HL-60/S4 (cell line): ENCODE data around the gene EXOC4.
"Not testable (repeated sequence)": the region's sequence is repeated elsewhere in the genome, so short reads cannot be mapped to it uniquely, and the experiment has no call there.

Experiments used
- in situ Hi-C: fragments of 300-500 bp; cut with MboI; formaldehyde crosslinking; loops from 2 replicates; pipeline ENCODE4 v1.14.3; 2022; ENCODE audit warnings: low sequenced_read_pairs

EXOC4 gene

DNA sequence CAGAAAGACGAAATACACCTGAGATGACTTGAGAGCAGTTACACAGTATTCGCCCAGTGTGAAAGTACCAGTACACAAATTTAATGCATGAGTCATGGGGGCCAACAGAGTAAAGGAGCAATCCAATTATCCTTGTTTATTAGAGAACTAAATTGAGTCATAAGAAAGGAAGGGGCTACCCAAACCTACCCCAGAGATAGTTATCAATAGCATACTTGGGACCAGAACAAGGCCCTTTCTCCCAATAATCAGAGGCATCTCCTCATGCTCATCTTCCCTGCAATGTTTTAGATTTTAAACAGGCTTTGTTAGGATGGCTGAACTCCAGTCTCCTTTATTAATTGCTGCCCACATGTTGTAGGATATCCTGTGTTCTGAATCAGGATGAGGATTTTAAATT lies 634.6 kb downstream of the EXOC4 start:
- in situ Hi-C loops, result no loop called here

DNA sequence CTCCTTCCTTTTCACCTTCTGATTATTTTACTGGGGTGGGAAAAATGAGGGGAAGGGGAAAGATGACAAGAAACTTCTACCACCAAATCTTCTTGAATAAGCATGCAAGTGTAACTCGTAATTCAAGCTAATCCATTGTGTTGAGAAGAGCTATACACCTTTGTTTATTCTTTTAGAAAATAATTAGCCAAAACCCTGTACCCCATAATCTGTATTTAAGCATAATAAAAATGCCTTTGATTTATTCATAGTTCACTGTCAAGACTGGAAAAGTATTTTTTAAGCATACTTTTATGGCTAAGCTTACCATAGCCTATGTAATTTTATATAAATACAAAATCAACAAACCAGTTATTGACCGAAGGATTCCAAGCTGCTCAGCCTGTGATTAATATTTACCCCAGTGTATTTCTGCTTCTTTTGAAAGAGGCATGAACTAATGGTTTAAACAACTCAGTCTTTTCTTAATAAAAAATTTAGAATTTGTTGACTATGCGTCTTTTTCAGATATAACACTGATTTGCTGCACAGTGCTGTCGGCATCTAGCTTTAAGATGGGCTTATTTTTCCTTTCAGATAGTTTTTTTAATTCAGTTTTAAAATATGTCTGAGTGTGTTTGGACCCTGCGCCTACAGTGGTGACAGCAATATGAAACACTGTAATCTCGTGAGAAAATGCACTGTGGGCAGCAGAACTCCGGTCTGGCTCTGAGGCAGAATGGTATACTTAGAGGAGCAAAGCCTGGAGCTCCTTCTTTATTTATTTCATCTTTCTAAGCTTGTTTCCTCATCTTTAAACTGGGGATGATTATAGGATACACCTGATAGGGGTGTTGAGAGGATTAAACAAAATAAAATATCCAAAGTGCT lies 635.4 kb downstream of the EXOC4 start:
- in situ Hi-C loops, result no loop called here

DNA sequence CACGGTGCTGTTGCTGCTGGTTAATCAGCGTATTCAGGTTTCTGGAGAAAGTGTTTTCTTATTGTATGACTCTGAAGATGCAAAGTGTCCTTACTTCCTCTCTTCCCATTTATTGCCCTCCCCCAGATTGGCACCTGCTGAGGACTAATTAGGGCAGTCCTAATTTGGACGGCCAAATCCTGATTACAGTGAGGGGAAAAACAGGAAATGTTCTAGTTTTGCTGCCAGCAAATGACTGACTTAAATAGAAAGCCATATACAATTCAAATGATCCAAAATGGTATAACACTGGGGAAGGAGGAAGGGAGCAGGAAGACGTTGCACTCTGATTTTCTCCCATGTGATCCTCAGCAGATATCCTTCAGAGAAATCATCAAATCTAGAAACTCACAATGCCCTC lies 651.9 kb downstream of the EXOC4 start:
- in situ Hi-C loops, result no loop called here

- in situ Hi-C loops, result not testable (repeated sequence)
These were observed 653.7 kb downstream of the EXOC4 start for GRCh38 chr7:133906553-133906952.

DNA sequence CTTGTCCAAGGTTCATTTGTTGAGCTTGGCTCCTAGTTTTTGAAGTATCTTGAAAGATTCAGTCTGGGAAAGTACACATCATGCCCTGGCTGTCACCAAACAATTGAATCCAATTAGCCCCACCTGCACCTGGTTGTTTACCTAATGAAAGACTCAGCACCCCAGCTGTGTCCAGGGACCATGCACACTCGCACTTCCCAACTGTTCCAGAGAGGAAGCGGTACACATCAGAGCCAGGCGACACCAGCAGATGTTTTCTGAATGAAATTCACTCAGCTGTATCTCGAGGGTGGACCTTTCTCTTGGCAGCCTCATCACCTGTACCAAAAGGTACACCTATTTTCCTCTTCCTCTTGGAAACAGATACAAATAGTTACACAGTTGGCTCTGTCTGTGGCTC lies 657.9 kb downstream of the EXOC4 start:
- in situ Hi-C loops, result no loop called here

DNA sequence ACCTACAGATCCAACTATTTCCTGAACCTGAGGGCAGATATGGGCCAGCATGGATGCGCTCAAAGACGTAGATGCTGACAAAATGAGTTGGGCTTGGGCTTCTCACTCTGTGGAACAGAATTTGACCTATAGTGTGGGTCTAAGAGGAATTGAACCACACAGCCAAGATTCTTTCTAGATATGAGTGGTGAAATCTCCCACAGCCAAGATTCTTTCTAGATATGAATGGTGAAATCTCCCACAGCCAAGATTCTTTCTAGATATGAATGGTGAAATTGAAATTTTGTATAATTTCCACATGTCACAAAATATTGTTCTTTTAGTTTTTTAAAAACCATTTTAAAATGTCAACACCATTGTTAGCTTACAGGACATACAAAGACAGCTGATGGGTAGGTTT lies 658.8 kb downstream of the EXOC4 start:
- in situ Hi-C loops, result no loop called here

- in situ Hi-C loops, result no loop called here
These were observed 660.2 kb downstream of the EXOC4 start for GRCh38 chr7:133912916-133913697.

GRCh38 chr7:133916621-133917020 lies 663.7 kb downstream of the EXOC4 start:
- in situ Hi-C loops, result no loop called here

DNA sequence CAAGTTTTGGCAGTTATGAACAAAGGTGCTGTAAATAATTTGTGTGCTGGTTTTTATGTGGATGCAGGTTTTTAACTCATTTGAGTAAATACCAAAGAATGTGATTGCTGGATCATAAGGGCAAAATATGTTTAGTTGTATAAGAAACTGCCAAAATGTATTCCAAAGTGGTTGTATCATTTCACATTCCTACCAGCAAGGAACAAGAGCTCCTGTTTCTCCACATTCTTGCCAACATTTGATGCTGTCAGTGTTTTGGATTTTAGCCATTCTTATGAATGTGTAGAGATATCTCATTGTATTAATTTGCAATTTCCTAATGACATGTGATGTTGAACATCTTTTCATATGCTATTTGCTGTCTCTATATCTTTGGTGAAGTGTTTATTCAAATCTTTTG lies 666.9 kb downstream of the EXOC4 start:
- in situ Hi-C loops, result no loop called here

DNA sequence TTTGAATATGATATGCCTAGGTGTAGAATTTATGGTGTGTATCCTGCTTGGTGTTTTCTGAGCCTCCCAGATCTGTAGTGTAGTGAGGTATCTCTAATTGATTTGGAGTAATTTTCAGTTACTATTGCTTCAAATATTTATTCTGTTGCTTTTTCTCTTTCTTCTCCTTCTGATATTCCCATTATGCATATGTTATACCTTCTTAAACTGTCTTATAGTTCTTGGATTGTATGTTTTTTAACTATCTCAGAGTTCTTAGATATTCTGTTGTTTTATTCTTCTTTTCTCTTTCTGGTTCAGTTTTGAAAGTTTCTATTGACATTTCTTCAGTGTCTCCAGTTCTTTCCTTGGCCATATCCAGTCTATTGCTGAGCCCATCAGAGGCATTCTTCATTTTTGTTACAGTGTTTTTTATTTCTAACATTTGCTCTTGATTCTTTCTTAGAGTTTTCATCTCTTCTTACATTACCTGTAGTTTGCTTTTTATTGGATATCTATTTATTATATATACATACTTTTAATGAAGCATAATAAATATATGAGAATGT lies 668.8 kb downstream of the EXOC4 start:
- in situ Hi-C loops, result no loop called here

DNA sequence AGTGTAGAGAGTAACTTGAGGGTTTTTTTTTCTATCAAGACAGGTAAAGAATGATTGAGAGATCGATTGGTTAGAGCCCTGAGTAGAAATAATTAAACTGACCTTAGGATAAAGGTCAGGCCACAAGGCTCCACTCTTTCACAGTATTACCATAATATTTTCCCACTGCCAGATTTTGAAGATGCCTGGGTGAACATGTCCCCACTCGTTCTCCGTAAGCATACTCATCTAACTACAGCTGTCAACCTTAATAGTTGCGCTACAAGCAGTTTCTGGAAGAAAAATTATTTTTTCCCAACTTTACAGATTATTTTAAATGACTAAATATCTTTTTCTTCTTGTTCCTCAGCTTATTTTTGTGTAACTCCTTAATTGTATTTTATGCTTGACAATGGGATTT lies 671.1 kb downstream of the EXOC4 start:
- in situ Hi-C loops, result no loop called here

DNA sequence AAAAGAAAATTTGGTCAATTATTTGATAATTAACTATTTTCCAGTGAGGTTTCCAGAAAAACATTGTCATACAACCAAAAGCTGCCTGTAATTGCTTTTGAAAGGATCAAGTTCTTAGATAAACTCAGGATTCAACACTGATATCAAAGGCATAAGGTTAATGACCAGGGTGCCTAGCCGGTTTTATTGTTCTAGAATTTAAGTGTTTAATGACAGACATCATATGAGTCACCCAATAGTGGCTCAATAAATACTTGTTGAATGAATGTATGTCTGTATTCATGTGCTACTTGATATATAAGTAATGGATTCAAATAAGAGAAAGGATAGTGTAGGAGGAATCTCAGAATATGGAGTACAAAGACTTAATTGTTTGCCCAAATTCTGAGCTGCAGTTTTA lies 678.2 kb downstream of the EXOC4 start:
- in situ Hi-C loops, result no loop called here

GRCh38 chr7:133932591-133932990 lies 679.7 kb downstream of the EXOC4 start:
- in situ Hi-C loops, result no loop called here

DNA sequence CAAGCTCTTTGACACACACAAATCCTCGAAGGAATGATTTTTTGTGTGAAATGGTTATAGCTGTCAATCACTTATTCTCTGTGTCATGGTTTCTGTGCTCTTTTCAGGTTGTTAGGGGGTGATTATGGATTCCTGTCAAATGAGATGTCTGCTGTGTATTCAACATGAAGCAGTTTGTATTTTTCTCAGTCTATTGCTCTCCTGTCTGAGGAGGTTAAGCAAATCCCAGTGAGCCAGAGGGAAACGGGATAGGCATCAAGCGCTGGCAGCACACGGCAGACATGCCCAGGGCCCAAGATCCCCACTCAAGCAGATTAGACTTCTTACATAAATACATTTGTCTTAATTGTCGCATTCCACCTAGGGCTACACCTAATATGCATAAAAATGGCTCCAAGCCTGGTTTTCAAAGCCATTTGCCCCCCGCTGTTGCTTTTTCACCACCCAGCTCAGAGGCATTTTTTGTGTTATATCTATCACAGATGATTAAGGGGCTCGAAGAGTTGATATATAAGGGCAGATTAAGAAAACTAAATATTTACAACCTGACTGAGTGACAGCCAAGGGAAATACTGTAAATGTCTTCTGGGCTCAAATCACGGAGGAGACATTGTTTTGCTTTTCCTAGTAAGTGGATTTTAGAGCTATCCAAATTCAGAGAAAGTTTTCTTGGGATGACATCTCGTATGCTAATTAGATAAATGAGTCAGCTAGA lies 681.5 kb downstream of the EXOC4 start:
- in situ Hi-C loops, result no loop called here

GRCh38 chr7:133934977-133935330 lies 682.1 kb downstream of the EXOC4 start:
- in situ Hi-C loops, result no loop called here

GRCh38 chr7:133936074-133936473 lies 683.2 kb downstream of the EXOC4 start:
- in situ Hi-C loops, result no loop called here

- in situ Hi-C loops, result no loop called here
These were observed 684.9 kb downstream of the EXOC4 start for GRCh38 chr7:133937786-133938185.

DNA sequence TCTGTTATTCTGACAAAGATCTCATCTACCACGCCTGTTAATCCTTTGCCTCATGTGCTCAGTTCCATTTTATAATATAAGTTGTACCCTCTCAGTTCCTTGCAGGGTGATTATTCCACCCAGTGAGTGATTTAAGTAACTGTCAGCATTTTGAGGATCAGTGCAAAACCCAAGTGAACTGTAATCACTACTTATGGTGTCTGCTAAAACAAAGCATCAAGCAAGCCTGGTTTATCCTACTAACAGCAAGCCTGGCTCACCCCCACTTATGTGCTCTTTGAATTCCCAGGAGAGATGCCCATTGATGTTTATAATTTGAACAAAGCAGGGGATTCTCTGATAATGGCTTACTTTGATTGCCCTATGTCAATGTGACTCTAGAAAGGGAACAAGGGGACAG lies 687.5 kb downstream of the EXOC4 start:
- in situ Hi-C loops, result no loop called here

GRCh38 chr7:133941496-133941895 lies 688.6 kb downstream of the EXOC4 start:
- in situ Hi-C loops, result no loop called here

GRCh38 chr7:133945497-133945896 lies 692.6 kb downstream of the EXOC4 start:
- in situ Hi-C loops, result no loop called here
